Memory B cell (primary cell): Measurements from ENCODE around the gene AGTR1.

ENCODE experiments used
- ATAC-seq: fragments of 150-1000 bp; cut with Tn5 transposase; 2 replicates; pipeline ENCODE4 v1.10.0; 2021; ENCODE audit warnings: low read depth, mild to moderate bottlenecking, moderate library complexity
- DNase-seq, 2 donors: peaks; one replicate each; pipeline ENCODE4 v3.0.0; 2022; ENCODE audit warnings: low spot score in 2 of 2
- H3K27ac Mint-ChIP-seq: one replicate; pipeline ENCODE4 v1.8.0; 2022; ENCODE audit warnings: mild to moderate bottlenecking, moderate library complexity, mixed read lengths
- H3K27me3 Mint-ChIP-seq: one replicate; pipeline ENCODE4 v1.8.0; 2022; ENCODE audit warnings: mixed read lengths
- H3K36me3 Mint-ChIP-seq: one replicate; pipeline ENCODE4 v1.8.0; 2022; ENCODE audit warnings: mild to moderate bottlenecking, mixed read lengths
- H3K4me1 Mint-ChIP-seq: one replicate; pipeline ENCODE4 v1.8.0; 2022; ENCODE audit warnings: mixed read lengths
- H3K4me3 Mint-ChIP-seq: one replicate; pipeline ENCODE4 v1.8.0; 2022; ENCODE audit warnings: mild to moderate bottlenecking, moderate library complexity, mixed read lengths
- H3K9me3 Mint-ChIP-seq: one replicate; pipeline ENCODE4 v1.8.0; 2022; ENCODE audit warnings: mixed read lengths

Gene AGTR1

DNA sequence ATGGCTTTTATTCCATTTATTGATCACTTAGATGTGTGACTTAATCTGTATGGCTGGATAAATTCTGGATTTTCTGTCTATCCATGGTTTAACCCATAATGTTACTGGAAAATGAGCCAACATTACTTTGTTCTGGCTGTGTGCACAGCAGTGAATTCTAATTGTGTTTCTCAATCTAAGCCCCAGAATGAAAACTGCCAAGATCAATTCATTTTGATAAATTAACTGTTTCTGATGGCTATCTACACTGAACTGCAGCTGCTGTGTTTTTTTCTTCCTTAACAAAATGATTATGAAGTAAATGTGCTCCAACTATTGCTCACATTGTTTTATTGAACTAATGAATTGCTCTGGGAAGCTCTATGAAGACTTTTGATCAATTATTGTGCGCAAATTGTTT lies 94.2 kb downstream of the AGTR1 start:
- Mint-ChIP-seq H3K27ac (no peak overlapping the region), H3K27me3 (peaks cover 1% of the 10 kb centered on the region), H3K4me3 (no peak overlapping the region), H3K36me3 (no peaks in the 10 kb centered on the region), H3K4me1 (no peaks in the 10 kb centered on the region), H3K9me3 (no peaks in the 10 kb centered on the region)
- no peak for DNase-seq
- no peak for ATAC-seq

DNA sequence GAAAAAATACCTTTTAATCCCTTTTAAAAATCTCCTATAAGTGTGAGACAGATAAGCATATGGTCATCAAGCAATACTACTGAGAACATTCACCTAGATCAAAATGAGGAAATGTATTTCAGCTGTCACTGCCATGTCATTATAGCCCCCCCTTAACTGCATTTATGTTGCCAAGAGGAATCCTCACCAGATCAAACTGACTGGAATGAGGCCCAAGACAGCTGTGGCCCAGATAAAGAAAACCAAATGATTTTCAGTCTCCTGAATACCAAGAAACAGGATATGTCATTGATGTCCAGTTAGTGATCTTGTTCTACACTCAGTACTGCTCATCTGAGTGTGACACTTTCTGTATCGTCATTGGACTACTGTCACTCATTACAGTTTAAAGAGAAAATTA lies 94.8 kb downstream of the AGTR1 start:
- no peaks in the 10 kb centered on the region for H3K4me1 Mint-ChIP-seq
- H3K27ac Mint-ChIP-seq: no peak overlapping the region
- no peaks in the 10 kb centered on the region for H3K36me3 Mint-ChIP-seq
- peaks cover 1% of the 10 kb centered on the region for H3K27me3 Mint-ChIP-seq
- H3K4me3 Mint-ChIP-seq: no peak overlapping the region
- DNase-seq: no peak
- ATAC-seq: no peak
- no peaks in the 10 kb centered on the region for H3K9me3 Mint-ChIP-seq
